ENCODE data around the gene XPO4.

Gene XPO4

GRCh38 chr13:20728579-20729311, 173.8 kb downstream of the XPO4 start:
- DNase-seq (ENCODE audit: low read depth in 2 of 2) = no peak

GRCh38 chr13:20727856-20728255, 174.7 kb downstream of the XPO4 start:
- no peak for DNase-seq (ENCODE audit: low read depth in 2 of 2)

Data from stimulated activated CD8-positive, alpha-beta memory T cell treated with anti-CD3 and anti-CD28 coated beads, Interleukin-15, amount 100 ng/mL, for 4 hours (primary cell).